H1 (cell line): ENCODE measurements around the gene CHFR. TPM values are rescaled to one million over a fixed set of nuclear protein-coding genes. Genes with fewer than 3 reads are reported as not detected.

Experiments used
- HDAC2 ChIP-seq, 2 experiments: fragments of 300-600 bp in 1 of 2; sonication (generic) in 1 of 2; IDR thresholded peaks; 2 replicates each; pipeline ENCODE4 v1.6.1; 2011 to 2012; ENCODE audit warnings: low read depth in 2 of 2, low read length in 2 of 2, mild to moderate bottlenecking in 2 of 2, moderate library complexity in 2 of 2, borderline replicate concordance in 1 of 2, inconsistent platforms in 1 of 2
- SRF ChIP-seq: IDR thresholded peaks from 2 replicates; pipeline ENCODE4 v1.6.1; 2011; ENCODE audit warnings: mild to moderate bottlenecking, low read depth, low read length, moderate library complexity
- TAF7 ChIP-seq: optimal IDR thresholded peaks from 2 replicates; pipeline ENCODE3; 2011; ENCODE audit warnings: low read depth, mild to moderate bottlenecking, inconsistent platforms, low read length, moderate library complexity, borderline replicate concordance
- polyA plus RNA-seq, 7 experiments: library from polyadenylated mRNA; depleted of rRNA in 3 of 7; stranded (reverse) in 5 of 7; unstranded in 2 of 7; fragments of >200 nt in 5 of 7; fragments of 200-250 nt in 2 of 7; gene quantifications; 1 replicate in 5 of 7; 2 replicates in 1 of 7; 4 replicates in 1 of 7; pipeline versions ENCODE4 v1.2.1 to v1.2.3, GENCODE V29; 2011 to 2013; ENCODE audit warnings: missing spikeins in 2 of 7, mixed read lengths in 2 of 7
- total RNA-seq: library from RNA; stranded (reverse); fragmentation: NEBNext Ultra II Directional; extraction: Animal tissue kit (Norgen Biotek cat#: 25700); gene quantifications from 2 replicates; pipeline ENCODE4 v1.2.1, GENCODE V29; 2021

CHFR gene
- total and polyA plus RNA-seq, 2 of the 8 experiments (the other 6 are each of a cell fraction or from before 2014, with no cell fraction given), result 31.4 to 44.6 TPM

GRCh38 chr12:132872073-132872855, 15.1 kb downstream of the CHFR start (continued):
- TF ChIP-seq TAF7, result no peak
- TF ChIP-seq HDAC2 (IDR thresholded peaks at IDR 0.05; ENCODE audit: borderline replicate concordance in 1 of 2, low read depth in 2 of 2, low read length in 2 of 2), result no peak
- no peak for TF ChIP-seq SRF
